Thyroid gland (tissue), 4 donors: Measurements from ENCODE around the gene LMOD1. TPM values are rescaled to one million over a fixed set of nuclear protein-coding genes. Genes with fewer than 3 reads are reported as not detected.

Experiments
- DNase-seq, 2 donors: peaks; one replicate each; pipeline ENCODE4 v3.0.0-alpha.2; 2019
- H3K27ac ChIP-seq, 3 donors: fragments of 200-600 bp; sonication (generic); 1 replicate in 2 of 3; 2 replicates in 1 of 3; pipeline ENCODE4 v1.5.1; 2016 to 2019; ENCODE audit warnings: mild to moderate bottlenecking in 1 of 3, moderate library complexity in 1 of 3
- H3K27me3 ChIP-seq: fragments of 200-600 bp; sonication (generic); one replicate; pipeline ENCODE4 v1.5.1; 2019
- H3K36me3 ChIP-seq, 2 donors: fragments of 200-600 bp; sonication (generic); one replicate each; pipeline ENCODE4 v1.5.1; 2016 to 2019
- H3K4me1 ChIP-seq, 2 donors: fragments of 200-600 bp; sonication (generic); one replicate each; pipeline ENCODE4 v1.5.1; 2017 to 2019
- H3K4me3 ChIP-seq, 3 donors: fragments of 200-600 bp; sonication (generic); replicated peaks in 1 of 3; 1 replicate in 2 of 3; 2 replicates in 1 of 3; pipeline ENCODE4 v1.5.1; 2016; ENCODE audit warnings: mild to moderate bottlenecking in 1 of 3
- H3K9me3 ChIP-seq: fragments of 200-600 bp; sonication (generic); one replicate; pipeline ENCODE4 v1.5.1; 2017
- POLR2A ChIP-seq, 2 donors: fragments of 450-650 bp; IDR thresholded peaks; one replicate each; pipeline ENCODE4 v1.6.1; 2017; ENCODE audit warnings: antibody characterized with exemption in 2 of 2, mild to moderate bottlenecking in 2 of 2, moderate library complexity in 1 of 2
- WGBS, 2 donors: methylation state at CpG; one replicate each; pipeline ENCODE4 v1.1.5; 2017; 5-methylcytosine and 5-hydroxymethylcytosine counted together
- intact Hi-C: fragments of 100-400 bp; cut with DNase I; formaldehyde crosslinking; loops from one replicate; pipeline ENCODE4 v1.15.1; 2023
- total RNA-seq, 4 donors: library from RNA; depleted of rRNA; stranded (reverse); fragments of >200 nt; gene quantifications; one replicate each; pipeline ENCODE4 v1.2.3, GENCODE V29; 2016
- TF ChIP-seq, protein P1 (sequence below), 6 experiments: fragments of 200-600 bp in 3 of 6; fragments of 450-650 bp in 3 of 6; sonication (generic) in 3 of 6; IDR thresholded peaks; one replicate each; pipeline ENCODE4 v1.5.1; 2016 to 2019; ENCODE audit warnings: antibody characterized with exemption in 6 of 6, mild to moderate bottlenecking in 2 of 6, inconsistent platforms in 1 of 6, moderate library complexity in 1 of 6

The LMOD1 gene
- total RNA-seq, 4 donors from 2014 or later: 30.6 to 50.0 (median 35.9) TPM

DNA sequence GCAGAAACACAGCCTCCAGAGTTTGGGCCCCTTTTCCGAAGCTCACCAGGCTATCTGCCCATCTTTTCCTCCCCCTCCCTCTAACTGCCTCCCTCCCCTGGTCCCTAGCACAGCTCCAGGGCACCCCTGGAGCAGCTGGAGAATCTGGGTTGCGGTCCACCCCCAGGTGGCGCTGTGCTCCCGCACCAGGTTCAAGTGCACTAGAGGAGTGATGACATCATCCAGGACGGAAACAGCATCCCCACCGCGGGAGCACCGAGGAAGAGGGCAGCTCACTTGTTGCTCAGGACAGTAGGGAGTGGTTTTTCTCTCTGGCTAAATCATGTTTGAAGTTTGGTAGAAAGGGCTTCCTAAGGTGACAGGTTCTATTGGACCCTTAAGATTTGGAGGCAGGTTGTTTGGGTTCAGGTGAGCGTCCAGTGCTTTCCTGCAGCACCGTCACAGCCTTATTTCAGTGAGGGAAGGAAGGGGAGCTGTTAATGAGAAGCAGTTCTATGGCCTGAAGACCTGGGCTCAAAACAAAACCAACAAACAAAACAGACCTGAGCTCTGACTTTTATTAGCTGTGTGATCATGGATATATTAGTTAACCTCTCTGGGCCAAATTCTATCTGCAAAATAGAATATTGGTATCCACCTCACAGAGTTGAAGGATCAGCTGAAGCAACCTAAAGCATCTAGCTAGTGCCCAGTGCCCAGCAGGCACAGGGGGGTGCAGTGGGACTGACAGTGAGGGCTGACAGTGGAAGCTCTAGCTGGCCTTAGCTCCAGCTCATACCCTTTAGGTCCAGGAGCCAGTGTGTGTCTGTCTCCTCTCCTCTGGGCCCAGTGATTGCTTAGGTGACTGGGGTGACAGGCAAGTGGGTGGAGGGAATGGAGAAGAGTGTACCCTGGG is 50.2 kb downstream of the LMOD1 start:
- H3K27ac ChIP-seq: peak overlapping the region; percentile 31 to 96 (median 55)

DNA sequence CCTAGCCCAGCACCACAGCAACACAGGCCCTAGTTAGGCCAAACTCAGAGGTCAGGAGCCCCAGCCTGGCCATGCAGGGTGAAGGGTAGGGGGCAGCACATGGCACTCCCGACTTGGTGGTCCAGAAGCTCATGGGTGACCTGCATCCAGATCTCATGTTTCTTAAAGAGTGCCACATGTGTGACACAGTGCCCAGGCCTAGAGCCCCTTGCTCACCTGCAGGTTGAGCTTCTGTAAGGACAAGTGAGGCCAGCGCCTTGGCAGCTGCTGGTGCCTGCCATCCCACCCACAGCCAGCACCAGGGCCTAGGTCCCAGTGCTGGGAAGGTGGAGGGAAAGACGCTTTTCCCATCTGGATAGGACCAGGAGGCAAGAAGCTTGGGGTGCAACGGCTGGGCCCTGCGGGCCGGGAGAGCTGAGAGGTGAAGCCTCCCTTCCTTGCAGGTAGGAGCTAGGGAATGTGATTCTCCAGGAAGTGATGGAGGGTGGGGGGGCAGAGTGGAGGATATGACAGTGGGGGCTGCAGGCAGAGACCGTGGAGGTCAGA is 51.2 kb downstream of the LMOD1 start:
- no peaks in the 10 kb centered on the region for H3K27me3 ChIP-seq
- 80 to 82% methylated on average over 7 of the region's 7 CpGs for WGBS, 2 donors
- H3K27ac ChIP-seq: no peak overlapping the region
- intact Hi-C loops: loop anchor here (10.0 kb wide), 1 partner anchor 220 kb away; no protein-coding TSS in a partner anchor
- DNase-seq: no peak
- no peaks in the 10 kb centered on the region for H3K9me3 ChIP-seq
- H3K36me3 ChIP-seq: no peaks in the 10 kb centered on the region
- no peak overlapping the region for H3K4me3 ChIP-seq
- peaks cover 12 to 20% of the 10 kb centered on the region in 2 donors for H3K4me1 ChIP-seq
- TF ChIP-seq, protein P1, sequence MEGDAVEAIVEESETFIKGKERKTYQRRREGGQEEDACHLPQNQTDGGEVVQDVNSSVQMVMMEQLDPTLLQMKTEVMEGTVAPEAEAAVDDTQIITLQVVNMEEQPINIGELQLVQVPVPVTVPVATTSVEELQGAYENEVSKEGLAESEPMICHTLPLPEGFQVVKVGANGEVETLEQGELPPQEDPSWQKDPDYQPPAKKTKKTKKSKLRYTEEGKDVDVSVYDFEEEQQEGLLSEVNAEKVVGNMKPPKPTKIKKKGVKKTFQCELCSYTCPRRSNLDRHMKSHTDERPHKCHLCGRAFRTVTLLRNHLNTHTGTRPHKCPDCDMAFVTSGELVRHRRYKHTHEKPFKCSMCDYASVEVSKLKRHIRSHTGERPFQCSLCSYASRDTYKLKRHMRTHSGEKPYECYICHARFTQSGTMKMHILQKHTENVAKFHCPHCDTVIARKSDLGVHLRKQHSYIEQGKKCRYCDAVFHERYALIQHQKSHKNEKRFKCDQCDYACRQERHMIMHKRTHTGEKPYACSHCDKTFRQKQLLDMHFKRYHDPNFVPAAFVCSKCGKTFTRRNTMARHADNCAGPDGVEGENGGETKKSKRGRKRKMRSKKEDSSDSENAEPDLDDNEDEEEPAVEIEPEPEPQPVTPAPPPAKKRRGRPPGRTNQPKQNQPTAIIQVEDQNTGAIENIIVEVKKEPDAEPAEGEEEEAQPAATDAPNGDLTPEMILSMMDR (IDR thresholded peaks at IDR 0.05): no peak
- TF ChIP-seq POLR2A (IDR thresholded peaks at IDR 0.05): no peak

More for the DNA sequence above, 50.2 kb downstream of the LMOD1 start:
- TF ChIP-seq, protein P1 (IDR thresholded peaks at IDR 0.05): peak; percentile 78 to 98 (median 93)
- peak in 1 of 2 donors; percentile 26 for TF ChIP-seq POLR2A (IDR thresholded peaks at IDR 0.05)
- H3K27me3 ChIP-seq: no peaks in the 10 kb centered on the region
- H3K36me3 ChIP-seq: no peaks in the 10 kb centered on the region
- no peaks in the 10 kb centered on the region for H3K9me3 ChIP-seq
- 15 to 16% methylated on average over 9 to 10 of the region's 10 CpGs for WGBS, 2 donors
- peak; percentile 87 to 90 for DNase-seq
- H3K4me3 ChIP-seq: no peak overlapping the region
- H3K4me1 ChIP-seq: peaks cover 22 to 29% of the 10 kb centered on the region in 2 donors
- intact Hi-C loops: loop anchor here (10.0 kb wide), 1 partner anchor 219 kb away; no protein-coding TSS in a partner anchor

DNA sequence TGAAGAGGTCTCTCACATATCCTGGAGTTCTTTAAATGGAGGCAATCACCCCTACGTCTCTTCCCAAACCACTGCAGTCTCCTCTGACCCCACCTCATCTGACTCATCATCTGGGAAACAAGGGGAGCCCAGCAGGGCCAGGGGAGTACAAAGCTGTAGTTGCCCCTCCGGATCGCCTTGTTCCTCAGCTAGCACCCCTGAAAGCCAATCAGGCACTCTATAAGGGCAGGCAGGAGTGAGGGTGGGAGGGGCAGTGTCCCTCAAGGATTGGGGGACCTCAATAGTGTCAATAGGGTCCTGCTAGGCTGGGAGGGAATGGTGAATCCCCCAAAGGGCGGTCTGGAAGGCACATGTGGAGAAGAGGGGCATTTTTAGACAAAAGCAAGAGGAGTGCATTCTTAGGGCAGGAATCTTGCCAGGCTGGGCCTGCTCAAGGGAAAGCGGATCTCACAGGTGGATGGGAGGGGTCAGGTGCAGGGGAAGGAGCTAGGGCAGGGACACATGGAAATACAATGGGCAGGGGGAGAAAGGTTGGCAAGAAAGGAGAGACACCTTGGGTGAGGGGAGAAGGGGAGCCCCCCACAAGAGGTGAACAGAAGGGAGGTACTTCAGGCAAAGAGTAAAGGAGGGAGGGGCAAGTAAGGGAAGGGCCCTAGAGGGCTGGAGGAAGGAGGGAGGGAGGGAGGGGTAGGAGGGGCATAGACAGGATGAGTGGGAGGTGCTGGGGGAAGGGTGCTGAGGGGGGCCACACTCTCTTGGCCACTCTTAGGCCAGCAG is 51.8 kb downstream of the LMOD1 start:
- TF ChIP-seq, protein P1 (IDR thresholded peaks at IDR 0.05): no peak
- no peak for TF ChIP-seq POLR2A (IDR thresholded peaks at IDR 0.05)
- 59 to 66% methylated on average over 5 of the region's 5 CpGs for WGBS, 2 donors
- Histone ChIP-seq H3K4me1 (peaks cover 7 to 16% of the 10 kb centered on the region in 2 donors), H3K27me3 (no peaks in the 10 kb centered on the region), H3K27ac (no peak overlapping the region), H3K36me3 (no peaks in the 10 kb centered on the region), H3K4me3 (no peak overlapping the region), H3K9me3 (no peaks in the 10 kb centered on the region)
- intact Hi-C loops: loop anchor here (10.0 kb wide), 1 partner anchor 220 kb away; no protein-coding TSS in a partner anchor
- peak; percentile 35 to 40 for DNase-seq

DNA sequence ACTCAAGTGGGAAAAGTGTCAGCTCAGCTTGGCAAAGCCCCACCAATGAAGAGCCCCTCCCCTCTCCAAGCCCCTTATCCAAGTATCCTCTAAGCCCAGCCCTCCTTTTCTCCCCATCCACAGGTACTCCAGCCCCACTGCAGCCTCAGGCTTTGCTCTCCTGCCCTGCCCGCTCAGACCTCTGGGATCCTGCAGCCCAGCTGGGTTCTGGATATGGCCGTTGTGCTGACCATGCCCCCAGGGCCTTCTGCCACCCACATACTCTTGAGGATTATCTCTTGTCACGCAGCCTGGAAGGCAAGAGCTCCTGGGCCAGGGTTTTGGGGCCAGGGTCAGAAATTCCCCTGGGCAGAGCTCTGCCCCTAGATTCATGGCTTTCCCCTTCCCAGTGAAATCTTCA is 52.9 kb downstream of the LMOD1 start:
- no peaks in the 10 kb centered on the region for H3K9me3 ChIP-seq
- no peak overlapping the region for H3K27ac ChIP-seq
- no peaks in the 10 kb centered on the region for H3K36me3 ChIP-seq
- H3K27me3 ChIP-seq: no peaks in the 10 kb centered on the region
- DNase-seq: no peak
- no peak overlapping the region for H3K4me3 ChIP-seq
- no peak for TF ChIP-seq POLR2A (IDR thresholded peaks at IDR 0.05)
- TF ChIP-seq, protein P1 (IDR thresholded peaks at IDR 0.05): no peak
- intact Hi-C loops: loop anchor here (10.0 kb wide), 1 partner anchor 221 kb away; no protein-coding TSS in a partner anchor
- H3K4me1 ChIP-seq: peaks cover 5 to 12% of the 10 kb centered on the region in 2 donors
- WGBS, 2 donors: 57 to 79% methylated on average over 3 of the region's 3 CpGs
